AG09319 (cell line): ENCODE measurements around the gene SRGAP3.

Source experiments
- DNase-seq: peaks from one replicate; pipeline ENCODE4 v3.0.0-alpha.2; 2010; ENCODE audit warnings: low read depth; ENCODE audit errors: extremely low read depth
- CTCF ChIP-seq: IDR thresholded peaks from 2 replicates; pipeline ENCODE4 v1.5.1; 2011; ENCODE audit warnings: low read depth, mild to moderate bottlenecking, inconsistent platforms, low read length, moderate library complexity

The SRGAP3 gene

GRCh38 chr3:9247361-9247940 is 2.0 kb downstream of the SRGAP3 start:
- no peak for DNase-seq
- no peak for TF ChIP-seq CTCF

GRCh38 chr3:9246189-9246588 is 3.3 kb downstream of the SRGAP3 start:
- TF ChIP-seq CTCF: no peak
- DNase-seq: no peak

GRCh38 chr3:9244495-9245183 is 4.8 kb downstream of the SRGAP3 start:
- DNase-seq: no peak
- no peak for TF ChIP-seq CTCF

- TF ChIP-seq CTCF: no peak
- DNase-seq: no peak
Observed at GRCh38 chr3:9241956-9242355, 7.5 kb downstream of the SRGAP3 start.

- DNase-seq: no peak
- TF ChIP-seq CTCF: no peak
Observed at GRCh38 chr3:9239680-9240079, 9.8 kb downstream of the SRGAP3 start.

- TF ChIP-seq CTCF: no peak
- no peak for DNase-seq
Observed at GRCh38 chr3:9238721-9239295, 10.6 kb downstream of the SRGAP3 start.

- TF ChIP-seq CTCF: no peak
- DNase-seq: no peak
Observed at GRCh38 chr3:9238276-9238675, 11.2 kb downstream of the SRGAP3 start.
